ENCODE results near the gene SLC1A7. TPM values are rescaled to one million over a fixed set of nuclear protein-coding genes. Genes with fewer than 3 reads are reported as not detected.

Gene SLC1A7
- not detected for total RNA-seq (2021; ENCODE audit: unreplicated experiment)
- polyA plus RNA-seq (2012) = 0.03 TPM in 1 of 2 replicates, not detected in the other
- not detected for Bru-seq, nascent RNA
- BruChase-seq, experiment 1, labeled RNA remaining after a 6-hour chase = not detected
- BruChase-seq, experiment 2, labeled RNA remaining after a 2-hour chase = percentile 2 among the genes with signal in this experiment
- long read RNA-seq = 0 reads

DNA sequence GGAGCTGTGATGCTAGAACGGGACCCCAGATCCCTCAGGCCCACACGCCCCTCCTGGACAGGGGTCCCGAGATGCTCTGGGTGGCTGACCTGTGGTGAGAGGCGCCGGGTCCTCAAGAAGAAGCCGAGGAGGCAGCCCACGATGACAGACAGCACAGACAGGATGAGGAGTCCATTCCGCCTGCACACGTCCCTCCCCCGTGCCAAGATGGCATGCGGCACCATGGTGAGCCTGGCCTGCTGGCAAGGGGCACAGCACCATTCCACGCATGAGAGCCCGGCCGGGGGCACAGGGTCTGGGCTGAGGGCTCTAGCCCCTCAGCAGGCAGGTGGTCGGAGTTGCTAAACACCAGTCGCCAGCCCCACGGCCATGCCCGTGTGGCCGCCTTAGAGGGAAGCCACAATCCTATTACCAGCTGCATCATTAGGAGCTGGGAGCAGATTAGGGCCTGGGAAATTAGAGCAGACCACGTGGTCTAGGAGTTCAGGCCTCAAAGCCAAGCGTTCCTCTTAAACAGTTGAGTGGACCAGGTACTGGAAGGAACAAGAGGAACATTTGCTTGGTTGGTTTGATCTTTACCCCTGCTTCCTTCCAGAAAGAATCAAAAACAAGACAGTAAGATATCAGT is at the start of gene SLC1A7:
TSS of gene SLC1A7 (minus strand) at position 413 of the 628 bp plus-strand sequence. CDS start at position 224, 189 bp downstream.
- RAD21 ChIA-PET (ENCODE audit: low non-redundant PET in 1 of 2, low total read pairs in 2 of 2, uncharacterized antibody in 2 of 2, unreplicated experiment in 2 of 2) = no interaction called here
- ATAC-seq = no peak
- Histone ChIP-seq H3K4me3 (replicated peaks in 1 of 2; ENCODE audit: low read depth in 1 of 2, low read length in 2 of 2) (no peak within 1 kb of the TSS), H4K20me1 (ENCODE audit: insufficient read depth) (no peaks in the 10 kb centered on the region), H3K36me3 (ENCODE audit: control insufficient read depth in 1 of 2, insufficient read depth in 2 of 2, low read length in 2 of 2) (no peaks in the 10 kb centered on the region), H2AFZ (ENCODE audit: low read depth, low read length, poor library complexity, severe bottlenecking) (no peak within 1 kb of the TSS), H3K9me2 (ENCODE audit: insufficient read depth) (no peaks in the 10 kb centered on the region), H3K27me3 (ENCODE audit: insufficient read depth, low read length) (no peaks in the 10 kb centered on the region), H3K9me3 (ENCODE audit: control insufficient read depth in 1 of 2, insufficient read depth in 1 of 2, low read depth in 1 of 2, low read length in 2 of 2) (peaks cover 0 to 7% of the 10 kb centered on the region in 2 experiments; a peak in 1 of 4 replicates), H3K27ac (ENCODE audit: low read depth, low read length) (no peak within 1 kb of the TSS), H3K9ac (ENCODE audit: low read length) (no peak within 1 kb of the TSS), H3K4me2 (ENCODE audit: low read length) (no peak within 1 kb of the TSS), H3K4me1 (ENCODE audit: control insufficient read depth in 1 of 2, insufficient read depth in 2 of 2, low read length in 2 of 2) (peaks cover 11 to 18% of the 10 kb centered on the region in 2 experiments), H3K79me2 (ENCODE audit: insufficient read depth, low read length) (no peaks in the 10 kb centered on the region)
- no TSS peak for BruUV-seq (replicated peaks)
- TF ChIP-seq ZFX (IDR thresholded peaks at IDR 0.05) = no peak
- TF ChIP-seq SP1 (IDR thresholded peaks at IDR 0.05; ENCODE audit: low read depth) = no peak
- no peak for TF ChIP-seq JUND (IDR thresholded peaks at IDR 0.05)
- no peak for TF ChIP-seq EZH2 (IDR thresholded peaks at IDR 0.05)
- TF ChIP-seq ZNF274 (IDR thresholded peaks at IDR 0.05; ENCODE audit: low read depth, low read length) = no peak
- no peak for TF ChIP-seq CBX3 (IDR thresholded peaks at IDR 0.05; ENCODE audit: low read depth)
- no peak for TF ChIP-seq EZH2phosphoT487 (IDR thresholded peaks at IDR 0.05; ENCODE audit: borderline replicate concordance)
- no peak for TF ChIP-seq SIN3A (IDR thresholded peaks at IDR 0.05; ENCODE audit: low read depth)
- TF ChIP-seq FOSL1 (IDR thresholded peaks at IDR 0.05; ENCODE audit: low read depth) = no peak
- no peak for TF ChIP-seq ELF1 (IDR thresholded peaks at IDR 0.05; ENCODE audit: borderline replicate concordance, low read depth)
- intact Hi-C loops (cut with micrococcal nuclease) = no loop called here
- CTCF ChIA-PET = no interaction called here
- no peak for DNase-seq (ENCODE audit: low read depth, low spot score)
- POLR2A ChIA-PET = no interaction called here

DNA sequence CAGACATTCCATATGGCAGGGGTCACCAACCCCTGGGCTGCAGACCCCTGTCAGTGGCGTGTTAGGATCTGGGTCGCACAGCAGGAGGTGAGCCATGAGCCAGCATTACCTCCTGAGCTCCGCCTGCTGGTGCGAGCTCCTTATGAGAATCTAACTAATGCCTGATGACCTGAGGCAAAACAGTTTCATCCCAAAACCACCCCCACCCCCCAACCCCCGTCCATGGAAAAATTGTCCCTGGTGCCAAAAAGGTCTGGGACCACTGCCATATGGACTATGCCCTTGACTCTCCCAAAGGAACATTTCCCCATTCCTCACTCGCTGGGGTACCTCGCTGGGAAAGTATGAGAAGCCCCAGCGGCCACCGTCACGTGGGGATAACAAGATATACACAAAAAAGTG is 47.8 kb upstream of the SLC1A7 start:
- CTCF ChIA-PET = no interaction called here
- POLR2A ChIA-PET = no interaction called here
- Histone ChIP-seq H3K4me3 (replicated peaks in 1 of 2; ENCODE audit: low read depth in 1 of 2, low read length in 2 of 2) (no peak overlapping the region), H3K27me3 (ENCODE audit: insufficient read depth, low read length) (no peaks in the 10 kb centered on the region), H3K9me3 (ENCODE audit: control insufficient read depth in 1 of 2, insufficient read depth in 1 of 2, low read depth in 1 of 2, low read length in 2 of 2) (no peaks in the 10 kb centered on the region), H3K79me2 (ENCODE audit: insufficient read depth, low read length) (no peaks in the 10 kb centered on the region), H3K4me2 (ENCODE audit: low read length) (no peak overlapping the region), H4K20me1 (ENCODE audit: insufficient read depth) (no peaks in the 10 kb centered on the region), H3K27ac (ENCODE audit: low read depth, low read length) (no peak overlapping the region), H3K36me3 (ENCODE audit: control insufficient read depth in 1 of 2, insufficient read depth in 2 of 2, low read length in 2 of 2) (no peaks in the 10 kb centered on the region), H3K4me1 (ENCODE audit: control insufficient read depth in 1 of 2, insufficient read depth in 2 of 2, low read length in 2 of 2) (peaks cover 0 to 4% of the 10 kb centered on the region in 2 experiments; a peak in 1 of 4 replicates), H3K9me2 (ENCODE audit: insufficient read depth) (no peaks in the 10 kb centered on the region), H3K9ac (ENCODE audit: low read length) (no peak overlapping the region), H2AFZ (ENCODE audit: low read depth, low read length, poor library complexity, severe bottlenecking) (no peak overlapping the region)
- BruUV-seq (replicated peaks) = no TSS peak
- intact Hi-C loops (cut with micrococcal nuclease) = no loop called here
- ATAC-seq (no peak), DNase-seq (ENCODE audit: low read depth, low spot score) (no peak)
- TF ChIP-seq TCF7L2 (IDR thresholded peaks at IDR 0.05; ENCODE audit: borderline replicate concordance, extremely low read depth, insufficient read depth, insufficient read length) (no peak), ELF1 (IDR thresholded peaks at IDR 0.05; ENCODE audit: borderline replicate concordance, low read depth) (no peak)
- TF ChIP-seq, protein P1, sequence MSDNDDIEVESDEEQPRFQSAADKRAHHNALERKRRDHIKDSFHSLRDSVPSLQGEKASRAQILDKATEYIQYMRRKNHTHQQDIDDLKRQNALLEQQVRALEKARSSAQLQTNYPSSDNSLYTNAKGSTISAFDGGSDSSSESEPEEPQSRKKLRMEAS (IDR thresholded peaks at IDR 0.05) = no peak
- RAD21 ChIA-PET (ENCODE audit: low non-redundant PET in 1 of 2, low total read pairs in 2 of 2, uncharacterized antibody in 2 of 2, unreplicated experiment in 2 of 2) = interaction anchor here in 1 of 2 experiments (0.6 kb wide), 1 partner anchor 26 kb away, joined by 5 read pairs; no protein-coding TSS in a partner anchor

All from HCT116 (cell line).